GM04503 (cell line): ENCODE measurements around the gene ZNF212.
"Not testable (repeated sequence)": the region's sequence is repeated elsewhere in the genome, so short reads cannot be mapped to it uniquely, and the experiment has no call there.

Source experiments
- DNase-seq: peaks from one replicate; pipeline ENCODE4 v3.0.0-alpha.2; 2012; ENCODE audit warnings: low read depth

The ZNF212 gene

GRCh38 chr7:149252378-149252777 lies 12.9 kb downstream of the ZNF212 start:
- DNase-seq, result no peak

- DNase-seq, result no peak
Measured at GRCh38 chr7:149253665-149254064, 14.2 kb downstream of the ZNF212 start.

GRCh38 chr7:149254181-149254858 lies 14.9 kb downstream of the ZNF212 start:
- DNase-seq, result no peak

DNA sequence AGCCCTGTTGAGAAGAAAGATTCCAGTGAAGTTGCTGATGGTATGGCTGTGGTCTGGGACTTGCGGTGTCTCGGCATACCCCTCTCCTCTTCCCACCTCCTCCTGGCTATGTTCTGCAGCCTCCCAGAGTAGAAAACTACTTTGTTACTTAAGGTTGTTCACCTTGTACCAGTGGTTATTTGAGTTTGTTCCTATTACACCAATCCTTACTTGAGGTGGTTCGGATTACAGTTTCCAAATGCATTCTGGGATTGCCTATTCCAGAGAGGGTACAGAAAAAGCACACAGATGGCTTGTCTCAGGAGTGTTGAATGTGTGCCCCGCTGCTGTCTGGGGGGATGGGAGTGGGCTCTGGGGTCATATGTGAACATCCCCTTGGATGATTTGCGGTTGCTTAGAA lies 15.7 kb downstream of the ZNF212 start:
- no peak for DNase-seq

- no peak for DNase-seq
Measured at GRCh38 chr7:149256568-149256967, 17.1 kb downstream of the ZNF212 start.

GRCh38 chr7:149257146-149257545 lies 17.7 kb downstream of the ZNF212 start:
- DNase-seq, result no peak

DNA sequence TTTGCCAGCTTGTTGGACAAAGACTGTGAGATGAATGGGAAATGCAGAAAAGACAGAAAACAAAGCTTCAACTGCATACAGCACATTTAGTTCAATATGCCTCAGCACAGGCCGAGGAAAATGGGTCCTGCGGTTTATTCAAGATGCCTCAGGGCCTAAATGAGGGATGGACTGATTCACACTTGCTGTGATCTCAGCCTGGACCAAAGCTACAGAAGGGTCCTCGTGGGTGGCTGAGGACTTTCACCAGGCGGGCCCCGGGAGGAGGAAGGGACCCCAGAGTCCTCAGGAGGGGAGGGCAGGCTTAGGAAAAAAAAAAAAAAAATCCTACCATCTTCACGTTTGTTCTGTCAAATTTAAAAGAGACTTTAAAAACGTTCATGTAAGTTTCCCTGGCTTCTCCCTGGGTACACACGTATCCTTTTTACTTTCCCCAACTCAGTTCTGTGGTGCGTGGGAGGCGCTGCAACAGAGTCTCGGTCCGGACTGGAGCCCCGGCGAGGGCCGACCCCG lies 21.9 kb downstream of the ZNF212 start:
- peak; percentile 21 for DNase-seq

DNA sequence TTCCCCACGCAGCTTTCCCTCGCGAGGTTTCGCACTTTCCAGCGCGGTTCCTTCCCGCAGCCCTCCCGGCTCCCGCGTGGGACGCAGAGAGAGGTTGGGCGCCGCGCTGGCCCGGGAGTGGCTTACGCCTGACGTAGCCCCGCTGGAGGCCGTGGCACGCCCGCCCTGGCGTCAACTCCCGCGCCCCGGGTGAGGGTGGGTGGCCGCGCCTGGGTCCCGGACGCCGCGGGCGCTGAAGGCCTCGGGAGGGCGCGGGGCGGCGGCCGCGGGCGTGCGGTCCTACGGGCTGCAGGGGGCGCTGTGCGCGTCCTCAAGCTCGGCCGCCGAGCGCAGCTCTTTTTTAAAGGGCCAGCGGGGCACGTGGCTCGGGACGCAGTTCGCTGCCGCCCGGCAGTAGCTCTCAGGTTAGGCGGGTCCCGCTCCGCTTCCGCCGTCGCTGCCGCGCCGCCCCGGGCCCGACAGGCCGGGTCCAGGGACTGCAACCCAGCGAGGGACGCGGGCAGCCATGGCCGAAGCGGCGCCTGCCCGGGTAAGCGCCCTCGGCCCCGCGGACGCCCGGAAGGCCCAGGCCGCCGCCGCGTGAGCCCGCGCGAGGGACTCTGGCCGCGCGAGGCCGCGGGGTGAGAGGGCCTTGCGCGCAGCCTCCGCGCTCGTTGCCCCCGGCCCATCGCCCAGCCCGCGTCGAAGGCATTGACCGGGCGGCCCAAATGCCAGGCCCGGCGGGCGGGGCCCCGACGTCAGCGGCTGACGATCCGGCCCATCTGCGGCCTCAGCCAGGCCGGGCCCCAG lies 22.6 kb downstream of the ZNF212 start, which contains the start of gene ZNF783:
Gene ZNF783, plus strand, starts transcription at position 368 of the 789 bp plus-strand sequence. Its CDS starts 138 bp downstream, at position 506.
- DNase-seq, result peak; percentile 49

DNA sequence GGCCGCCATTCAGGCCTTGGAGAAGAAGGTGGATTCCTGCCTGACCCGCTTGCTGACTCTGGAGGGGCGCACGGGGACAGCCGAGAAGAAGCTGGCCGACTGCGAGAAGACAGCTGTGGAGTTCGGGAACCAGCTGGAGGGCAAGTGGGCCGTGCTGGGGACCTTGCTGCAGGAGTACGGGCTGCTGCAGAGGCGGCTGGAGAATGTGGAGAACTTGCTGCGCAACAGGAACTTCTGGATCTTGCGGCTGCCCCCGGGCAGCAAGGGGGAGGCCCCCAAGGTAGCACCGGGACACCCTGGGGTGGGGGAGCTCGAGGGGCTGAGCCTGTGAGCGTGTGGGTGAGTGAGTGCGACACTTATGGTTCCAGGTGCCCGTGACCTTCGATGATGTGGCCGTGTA lies 27.0 kb downstream of the ZNF212 start:
- no peak for DNase-seq

DNA sequence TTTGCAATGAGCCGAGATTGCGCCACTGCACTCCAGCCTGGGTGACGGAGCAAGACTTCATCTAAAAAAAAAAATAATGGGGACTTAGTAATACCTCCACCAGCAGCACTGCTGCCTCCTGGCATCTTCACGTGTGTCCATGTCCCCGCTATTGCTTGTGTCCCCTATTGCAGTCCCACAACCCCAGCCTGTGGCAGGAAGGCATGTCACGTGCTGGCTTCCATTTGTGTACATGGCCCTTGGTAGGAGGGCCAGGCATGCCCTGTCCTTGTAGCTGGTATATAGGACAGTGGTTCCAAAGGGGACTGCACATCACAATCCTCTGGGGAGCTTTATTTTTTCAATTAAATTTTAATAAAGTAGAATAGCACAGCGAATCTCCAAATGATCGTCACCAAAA lies 28.3 kb downstream of the ZNF212 start:
- DNase-seq, result no peak

GRCh38 chr7:149274424-149274823 lies 35.0 kb downstream of the ZNF212 start:
- DNase-seq, result not testable (repeated sequence)

DNA sequence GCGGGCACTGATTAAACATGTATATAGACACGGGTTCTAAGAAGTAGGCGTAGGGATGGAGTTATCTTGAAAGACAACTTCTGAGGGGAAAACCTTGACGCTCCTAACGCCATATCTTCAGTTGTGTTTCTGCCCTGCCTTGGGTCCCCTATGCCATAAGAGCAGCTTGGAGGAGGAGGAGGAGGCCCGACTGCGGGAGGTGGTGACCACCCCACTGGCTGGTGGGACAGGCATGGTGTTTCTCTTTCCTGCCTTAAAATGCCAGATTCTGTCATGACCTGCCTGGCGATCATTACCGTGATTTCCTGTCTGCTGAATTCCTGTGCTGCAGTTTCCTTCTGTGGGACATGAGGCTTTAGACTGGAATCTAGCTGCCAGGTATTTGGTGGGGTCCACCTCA lies 38.4 kb downstream of the ZNF212 start:
- DNase-seq, result no peak

DNA sequence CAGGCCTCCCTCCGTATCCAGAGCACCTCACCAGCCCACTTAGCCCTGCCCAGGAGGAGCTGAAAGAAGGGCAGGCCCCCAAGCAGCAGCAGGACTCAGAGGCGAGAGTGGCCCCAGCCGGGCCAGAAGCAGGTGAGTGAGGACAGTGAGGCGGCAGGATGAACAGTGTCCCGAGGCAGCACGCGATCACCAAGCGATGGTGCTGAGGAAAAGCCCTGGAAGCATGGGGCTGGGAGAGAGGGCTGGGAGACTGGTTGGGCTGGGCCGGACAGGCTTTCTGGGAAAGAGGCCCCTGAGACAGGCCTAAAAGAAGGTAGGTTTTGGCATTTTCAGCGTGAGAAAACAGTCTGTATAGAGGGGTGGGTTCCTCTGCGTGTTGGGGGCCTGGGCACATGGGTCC lies 38.9 kb downstream of the ZNF212 start:
- DNase-seq, result no peak

DNA sequence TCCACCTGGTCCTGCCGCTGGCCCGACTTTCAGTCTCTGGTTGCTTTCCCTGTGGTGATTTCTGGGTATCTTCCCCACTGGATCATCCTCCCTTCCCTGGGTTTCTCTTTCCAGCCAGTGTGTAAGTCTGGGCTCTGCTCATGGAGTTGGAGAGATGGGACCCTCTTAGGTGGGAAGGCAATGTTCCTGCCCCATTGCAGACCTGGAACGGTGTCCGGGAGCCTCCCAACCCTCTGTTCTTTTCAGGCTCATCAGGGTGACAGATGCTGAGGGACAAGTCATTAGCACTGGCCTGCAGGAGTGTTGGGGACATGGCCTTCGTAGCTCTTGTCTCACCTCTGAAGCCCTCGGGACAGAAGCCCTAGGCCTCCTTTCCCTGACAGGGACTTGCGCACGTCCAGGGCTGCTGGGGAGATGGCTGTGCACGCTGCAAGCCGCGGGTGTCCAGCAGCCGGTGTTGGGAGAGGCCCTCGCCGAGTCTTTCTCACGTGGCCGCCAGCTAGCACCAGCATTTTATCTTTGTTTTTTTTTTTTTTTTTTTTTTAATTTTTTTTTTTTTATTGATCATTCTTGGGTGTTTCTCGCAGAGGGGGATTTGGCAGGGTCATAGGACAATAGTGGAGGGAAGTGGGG lies 39.8 kb downstream of the ZNF212 start:
- DNase-seq, result no peak

GRCh38 chr7:149280151-149280550 lies 40.7 kb downstream of the ZNF212 start:
- no peak for DNase-seq

DNA sequence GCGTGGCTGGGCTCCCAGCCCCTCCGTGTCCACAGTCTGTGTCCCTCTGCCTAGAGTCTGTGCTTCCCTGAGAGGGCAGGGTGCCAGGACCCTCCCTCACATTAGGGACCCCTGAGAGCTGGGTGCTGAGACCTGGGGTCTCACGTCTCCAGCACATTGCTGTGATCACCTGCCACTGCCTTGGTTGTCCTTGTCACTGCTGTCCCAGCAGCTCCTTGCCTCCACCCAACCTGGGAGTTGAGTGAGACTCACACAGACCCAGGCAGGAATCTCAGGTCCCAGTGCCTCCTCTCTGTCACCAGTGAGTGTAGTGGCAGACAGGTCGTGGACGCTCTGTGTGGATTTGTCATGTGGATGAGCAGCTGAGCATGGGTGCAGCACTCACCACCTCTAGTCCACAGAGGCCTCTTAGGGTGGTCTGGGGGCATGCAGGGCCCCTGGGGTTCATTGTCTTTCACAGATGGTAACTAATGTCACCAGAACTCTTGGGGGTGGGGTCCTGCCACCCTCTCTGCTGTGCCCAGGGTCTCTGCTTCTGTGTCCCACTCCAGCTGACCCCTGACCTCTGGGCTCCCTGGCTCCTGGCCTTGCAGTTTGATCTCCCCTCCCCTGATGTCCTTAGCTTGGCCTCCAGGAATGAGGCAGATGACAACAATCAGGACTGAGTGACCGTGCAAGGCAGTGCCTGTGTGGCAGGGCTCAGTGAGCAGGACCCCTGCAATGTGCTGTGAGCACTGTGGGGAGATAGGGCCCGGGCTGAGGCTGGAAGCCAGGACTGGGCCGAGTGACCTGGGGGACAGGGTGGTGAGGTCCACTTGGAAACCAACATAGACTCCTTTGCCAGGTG lies 41.4 kb downstream of the ZNF212 start:
- DNase-seq, result no peak

DNA sequence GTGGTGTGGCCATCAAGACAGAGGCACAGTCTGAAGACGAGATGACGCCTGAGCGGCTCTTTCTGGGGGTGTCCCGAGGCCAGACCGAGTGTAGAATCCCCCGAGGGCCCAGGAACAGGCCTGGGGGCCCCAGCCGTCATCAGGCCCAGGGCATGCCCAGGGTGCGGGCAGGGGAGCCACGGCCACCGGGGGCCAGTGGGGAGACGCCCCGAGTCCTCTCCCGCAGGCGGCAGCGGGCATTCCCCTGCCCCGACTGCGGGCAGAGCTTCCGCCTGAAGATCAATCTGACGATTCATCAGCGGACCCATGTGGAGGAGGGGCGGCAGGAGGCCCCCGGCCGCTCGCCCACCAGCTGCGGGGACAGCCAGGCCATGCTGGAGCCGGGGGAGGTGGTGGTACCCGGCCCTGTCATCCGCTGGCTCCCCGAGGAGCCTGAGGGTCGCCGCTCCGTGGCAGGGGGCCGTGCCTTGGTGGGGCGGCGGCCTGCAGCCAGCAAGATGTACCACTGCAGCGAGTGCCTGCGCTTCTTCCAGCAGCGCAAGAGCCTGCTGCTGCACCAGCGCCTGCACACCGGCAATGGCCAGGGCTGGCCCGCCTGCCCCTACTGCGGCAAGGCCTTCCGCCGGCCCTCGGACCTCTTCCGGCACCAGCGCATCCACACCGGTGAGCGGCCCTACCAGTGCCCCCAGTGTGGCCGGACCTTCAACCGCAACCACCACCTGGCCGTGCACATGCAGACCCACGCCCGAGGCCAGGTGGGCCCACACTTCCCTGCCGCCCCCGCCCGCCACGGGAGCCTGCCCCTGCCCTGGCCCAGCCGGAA lies 42.3 kb downstream of the ZNF212 start:
- DNase-seq, result no peak

GRCh38 chr7:149282331-149282655 lies 42.8 kb downstream of the ZNF212 start:
- DNase-seq, result no peak

DNA sequence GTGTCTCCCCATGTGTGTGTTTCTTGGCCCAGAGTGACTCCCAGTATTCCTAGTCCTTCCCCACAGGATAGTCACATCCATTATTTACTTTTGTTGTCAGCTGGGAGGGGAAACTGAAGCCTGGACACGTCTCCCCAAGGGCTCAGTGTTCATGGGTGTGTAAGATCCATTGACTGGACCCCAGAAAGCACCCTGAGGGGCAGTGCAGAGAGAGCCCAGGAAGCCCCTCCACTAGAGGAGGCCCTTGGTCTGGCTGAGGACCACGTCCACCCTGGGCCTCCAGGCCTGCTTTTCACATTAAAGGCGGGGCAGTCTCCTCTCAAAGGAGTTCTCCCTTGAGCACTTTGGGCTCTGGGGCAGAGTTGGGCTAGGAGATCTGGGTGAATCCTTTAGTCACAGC lies 43.9 kb downstream of the ZNF212 start:
- DNase-seq, result no peak

DNA sequence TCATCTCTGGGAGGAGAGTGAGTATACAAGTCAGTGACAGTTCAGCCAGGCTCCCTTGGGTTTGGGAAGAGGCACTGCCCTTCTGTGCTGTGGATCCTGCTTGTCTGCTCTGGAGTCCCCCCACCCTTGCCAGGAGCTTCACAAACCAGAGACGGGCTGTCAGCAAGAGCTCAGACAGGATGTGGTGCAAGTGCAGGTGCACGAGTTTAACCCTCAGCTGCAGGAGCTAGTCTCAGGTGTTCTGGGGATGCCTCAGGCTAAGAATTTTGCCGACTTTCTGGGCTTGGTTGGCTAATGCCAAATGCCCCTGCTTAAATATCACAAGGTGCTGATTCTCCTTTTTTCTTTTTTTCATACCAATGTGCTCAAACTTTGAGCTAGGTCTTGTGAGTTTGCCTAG lies 44.9 kb downstream of the ZNF212 start:
- DNase-seq, result no peak
